GM10266 (cell line): ENCODE measurements around the gene CTNS.
"Not testable (repeated sequence)": the region's sequence is repeated elsewhere in the genome, so short reads cannot be mapped to it uniquely, and the experiment has no call there.

Experiments used
- DNase-seq: peaks from one replicate; pipeline ENCODE4 v3.0.0; 2012; ENCODE audit errors: extremely low spot score
- TF ChIP-seq, protein P1 (sequence below): IDR thresholded peaks from 2 replicates; pipeline ENCODE4 v1.5.1; 2012; ENCODE audit warnings: mild to moderate bottlenecking, low read depth; ENCODE audit not compliant: control insufficient read depth, insufficient read depth; ENCODE audit errors: missing control alignments

Gene CTNS

DNA sequence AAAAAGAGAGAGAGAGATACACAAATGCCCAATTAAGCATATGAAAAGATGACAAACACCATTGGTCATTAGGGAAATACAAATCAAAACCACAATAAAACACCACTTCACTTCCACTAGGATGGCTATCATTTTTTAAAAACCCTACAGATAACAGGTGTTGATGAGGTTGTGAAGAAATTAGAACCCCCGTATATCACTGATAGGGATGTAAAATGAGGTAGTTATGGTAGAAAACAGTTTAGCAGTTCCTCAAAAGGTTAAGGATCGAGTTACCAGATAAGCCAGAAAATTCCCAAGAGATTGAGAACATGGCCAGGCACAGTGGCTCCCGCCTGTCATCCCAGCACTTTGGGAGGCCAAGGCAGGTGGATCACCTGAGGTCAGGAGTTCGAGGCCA, 56.6 kb downstream of the CTNS start:
- TF ChIP-seq, protein P1, sequence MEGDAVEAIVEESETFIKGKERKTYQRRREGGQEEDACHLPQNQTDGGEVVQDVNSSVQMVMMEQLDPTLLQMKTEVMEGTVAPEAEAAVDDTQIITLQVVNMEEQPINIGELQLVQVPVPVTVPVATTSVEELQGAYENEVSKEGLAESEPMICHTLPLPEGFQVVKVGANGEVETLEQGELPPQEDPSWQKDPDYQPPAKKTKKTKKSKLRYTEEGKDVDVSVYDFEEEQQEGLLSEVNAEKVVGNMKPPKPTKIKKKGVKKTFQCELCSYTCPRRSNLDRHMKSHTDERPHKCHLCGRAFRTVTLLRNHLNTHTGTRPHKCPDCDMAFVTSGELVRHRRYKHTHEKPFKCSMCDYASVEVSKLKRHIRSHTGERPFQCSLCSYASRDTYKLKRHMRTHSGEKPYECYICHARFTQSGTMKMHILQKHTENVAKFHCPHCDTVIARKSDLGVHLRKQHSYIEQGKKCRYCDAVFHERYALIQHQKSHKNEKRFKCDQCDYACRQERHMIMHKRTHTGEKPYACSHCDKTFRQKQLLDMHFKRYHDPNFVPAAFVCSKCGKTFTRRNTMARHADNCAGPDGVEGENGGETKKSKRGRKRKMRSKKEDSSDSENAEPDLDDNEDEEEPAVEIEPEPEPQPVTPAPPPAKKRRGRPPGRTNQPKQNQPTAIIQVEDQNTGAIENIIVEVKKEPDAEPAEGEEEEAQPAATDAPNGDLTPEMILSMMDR: no peak
- DNase-seq: no peak

DNA sequence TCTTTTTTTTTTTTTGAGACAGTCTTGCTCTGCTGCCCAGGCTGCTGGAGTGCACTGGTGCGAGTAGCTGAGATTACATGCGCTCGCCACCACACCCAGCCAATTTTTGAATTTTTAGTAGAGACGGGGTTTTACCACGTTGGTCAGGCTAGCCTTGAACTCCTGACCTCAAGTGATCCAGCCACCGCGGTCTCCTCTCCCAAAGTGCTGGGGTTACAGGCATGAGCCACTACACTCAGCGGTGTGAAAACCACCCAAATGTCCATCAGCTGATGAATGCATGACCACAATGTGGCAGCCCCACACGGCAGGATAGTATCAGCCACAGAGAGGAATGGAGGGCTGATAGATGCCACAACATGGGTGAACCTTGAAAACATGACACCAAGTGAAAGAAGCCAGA, 57.3 kb downstream of the CTNS start:
- DNase-seq: no peak
- TF ChIP-seq, protein P1: no peak

DNA sequence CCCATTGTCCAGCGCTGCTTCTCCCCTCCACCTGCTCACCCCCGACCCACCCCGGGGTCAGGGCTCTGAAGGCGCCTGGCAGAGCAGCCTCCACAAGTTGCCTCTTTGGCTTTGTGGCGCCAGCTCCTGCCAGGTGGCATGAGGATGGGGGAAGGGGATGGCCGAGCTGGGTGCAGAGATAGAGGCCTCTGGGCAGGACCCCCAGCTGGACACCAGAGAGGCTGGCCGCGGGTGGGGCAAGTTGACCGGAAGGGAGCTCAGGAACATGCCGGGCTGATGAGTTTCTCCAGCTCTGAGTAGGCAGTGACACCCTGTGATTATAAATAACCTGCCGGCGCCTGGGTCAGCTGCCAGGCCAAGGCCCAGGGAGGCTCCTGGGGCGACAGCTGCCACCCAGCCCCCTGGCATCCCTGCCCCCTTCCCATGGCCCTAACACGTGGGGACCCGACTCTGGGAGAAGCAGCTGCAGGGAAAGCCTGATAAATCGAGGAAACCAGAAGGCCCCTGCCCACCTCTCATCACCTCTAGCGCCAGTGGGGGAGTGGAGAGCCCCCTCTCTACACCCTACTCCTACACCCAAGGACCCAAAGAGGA, 58.7 kb downstream of the CTNS start:
- no peak for DNase-seq
- TF ChIP-seq, protein P1: no peak

DNA sequence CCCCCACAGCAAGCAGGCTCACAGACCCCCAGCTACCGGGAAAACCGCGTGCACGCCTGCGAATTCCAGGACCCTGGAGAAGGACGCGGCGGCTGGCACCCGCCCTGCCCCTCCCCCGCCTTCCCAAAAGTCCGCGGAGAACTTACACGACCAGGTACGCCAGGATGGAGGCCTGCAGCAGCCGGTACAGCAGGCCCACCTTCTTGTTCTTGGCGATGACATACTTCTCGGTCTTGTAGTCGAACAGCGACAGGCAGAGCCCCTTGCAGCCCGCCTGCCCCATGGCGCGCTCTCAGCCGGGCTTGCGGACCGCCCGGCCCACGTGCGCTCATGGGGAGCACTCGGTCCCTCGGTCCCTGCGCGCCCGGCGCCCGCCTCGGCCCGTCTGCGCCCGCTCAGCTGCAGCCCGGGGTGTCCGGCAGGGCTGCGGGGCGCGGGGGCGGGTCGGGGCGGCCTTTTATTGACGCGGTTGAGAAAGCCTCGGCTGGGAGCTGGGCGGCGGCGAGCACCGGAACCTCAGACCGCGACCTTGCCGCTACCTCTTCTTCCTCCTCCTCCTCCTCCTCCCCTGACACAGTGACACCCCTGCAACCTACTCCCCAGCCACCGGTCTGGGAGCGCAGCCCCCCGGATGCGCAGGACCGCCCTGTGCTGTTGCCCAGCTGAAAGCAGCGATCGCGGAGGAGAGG, 59.3 kb downstream of the CTNS start, which contains the start of gene P2RX5:
Gene P2RX5 (minus strand): TSS at position 433 of the 689 bp plus-strand sequence. CDS start 150 bp downstream, at position 283.
- DNase-seq: peak; percentile 62
- TF ChIP-seq, protein P1: no peak

DNA sequence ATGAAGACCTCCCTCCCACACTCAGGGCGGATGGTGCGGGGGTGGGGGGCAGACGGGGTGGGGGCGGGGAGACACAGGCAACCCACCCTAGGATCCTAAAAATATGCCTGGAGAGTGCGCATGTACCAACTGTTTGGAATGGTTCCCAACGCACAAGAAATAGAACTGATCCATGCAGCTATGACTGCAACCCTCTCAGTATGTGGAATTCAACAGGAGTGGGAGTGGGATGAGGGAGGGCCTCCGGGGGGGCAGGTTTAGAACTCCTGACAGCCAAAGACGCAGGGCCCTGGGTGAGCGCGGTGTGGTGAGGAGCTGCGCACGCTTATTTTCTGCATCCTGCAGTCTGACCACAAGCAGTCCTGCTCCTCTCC, 60.5 kb downstream of the CTNS start:
- no peak for DNase-seq
- TF ChIP-seq, protein P1: no peak

DNA sequence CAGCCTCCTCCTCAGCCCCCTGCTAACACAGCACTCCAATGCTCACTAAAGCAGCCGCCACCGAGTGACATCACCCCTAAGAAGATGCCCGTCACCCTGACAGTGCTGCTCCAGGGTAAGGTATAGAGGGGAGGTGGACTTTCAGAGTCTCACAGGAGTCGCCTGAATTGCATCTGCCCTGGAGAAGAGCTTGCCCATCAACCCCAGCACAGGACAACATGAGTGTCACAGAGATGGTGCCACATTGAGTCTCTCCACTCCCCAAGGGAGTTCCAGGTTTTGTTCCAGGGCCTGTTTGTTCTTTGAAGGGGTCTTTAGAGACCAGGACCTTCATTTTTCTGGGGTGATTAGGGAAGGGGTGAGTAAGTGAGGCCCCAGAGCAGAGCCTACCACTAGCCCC, 61.6 kb downstream of the CTNS start:
- TF ChIP-seq, protein P1: no peak
- no peak for DNase-seq

DNA sequence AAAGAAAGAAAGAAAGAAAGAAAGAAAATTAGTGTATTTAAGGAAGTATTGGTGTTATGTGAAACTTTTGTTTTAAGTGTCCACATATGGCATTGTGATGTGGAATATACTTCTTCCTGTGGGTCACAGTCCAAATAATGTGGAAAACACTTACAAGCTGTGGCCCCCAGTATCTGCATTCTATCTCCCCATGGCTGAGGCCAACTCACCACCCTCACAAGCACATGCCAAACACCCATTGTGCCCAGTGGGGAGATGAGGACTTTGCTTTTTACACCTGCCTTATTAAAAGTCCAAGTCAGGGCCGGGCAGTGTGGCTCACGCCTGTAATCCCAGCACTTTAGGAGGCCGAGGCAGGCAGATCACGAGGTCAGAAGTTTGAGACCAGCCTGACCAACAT, 63.4 kb downstream of the CTNS start:
- TF ChIP-seq, protein P1: no peak
- DNase-seq: no peak

DNA sequence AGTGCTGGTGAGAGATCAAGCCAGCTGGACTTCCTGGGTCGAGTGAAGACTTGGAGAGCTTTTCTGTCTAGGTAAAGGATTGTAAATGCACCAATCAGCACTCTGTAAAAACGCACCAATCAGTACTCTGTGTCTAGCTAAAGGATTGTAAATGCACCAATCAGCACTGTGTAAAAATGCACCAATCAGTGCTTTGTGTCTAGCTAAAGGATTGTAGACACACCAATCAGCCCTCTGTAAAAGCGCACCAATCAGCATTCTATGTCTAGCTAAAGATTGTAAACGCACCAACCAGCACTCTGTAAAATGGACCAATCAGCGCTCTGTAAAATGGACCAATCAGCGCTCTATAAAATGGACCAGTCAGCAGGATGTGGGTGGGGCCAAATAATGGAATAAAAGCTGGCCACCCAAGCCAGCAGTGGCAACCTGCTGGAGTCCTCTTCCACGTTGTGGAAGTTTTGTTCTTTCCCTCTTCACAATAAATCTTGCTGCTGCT, 65.5 kb downstream of the CTNS start:
- DNase-seq: not testable (repeated sequence)
